IMR-90 (cell line): ENCODE data around the gene DIP2A. TPM values are rescaled to one million over a fixed set of nuclear protein-coding genes. Genes with fewer than 3 reads are reported as not detected.

ENCODE experiments used
- ATAC-seq: fragments of 200-7000 bp; cut with Tn5 transposase; 2 replicates; pipeline ENCODE4 v1.9.1; 2020; ENCODE audit warnings: low read depth, mild to moderate bottlenecking, moderate library complexity
- BruUV-seq: library from RNA; stranded (reverse); fragments of 400-500 nt; replicated peaks from 2 replicates; lab custom pipeline; 2021; lab: Mats Ljungman, UMichigan
- CTCF ChIA-PET: fragments of 300-600 bp; formaldehyde crosslinking; extraction: SDS; loops from one replicate; lab custom pipeline; 2021; ENCODE audit warnings: antibody characterized with exemption; lab: Yijun Ruan, JAX
- POLR2A ChIA-PET: fragments of 300-600 bp; sonication (Branson Sonifier 250); formaldehyde crosslinking; loops from one replicate; lab custom pipeline; 2022; ENCODE audit warnings: antibody characterized with exemption; ENCODE audit not compliant: unreplicated experiment; lab: Charles Lee
- DNase-seq: peaks from one replicate; pipeline ENCODE4 v3.0.0; 2013
- H2AFZ ChIP-seq: replicated peaks from 2 replicates; pipeline ENCODE3; 2013; ENCODE audit warnings: low read length, mild to moderate bottlenecking; ENCODE audit not compliant: poor library complexity
- H2AK5ac ChIP-seq: 2 replicates; pipeline ENCODE4 v1.6.1; 2013; ENCODE audit warnings: low read depth, low read length, inconsistent platforms
- H2AK9ac ChIP-seq: replicated peaks from 2 replicates; pipeline ENCODE3; 2013; ENCODE audit warnings: mild to moderate bottlenecking, low read depth, low read length, moderate library complexity; ENCODE audit not compliant: poor library complexity
- H2BK120ac ChIP-seq: 2 replicates; pipeline ENCODE4 v1.6.1; 2013; ENCODE audit warnings: low read depth, low read length, inconsistent platforms
- H2BK15ac ChIP-seq: 3 replicates; pipeline ENCODE4 v1.6.1; 2013; ENCODE audit warnings: low read depth, low read length, inconsistent platforms
- H2BK20ac ChIP-seq: 2 replicates; pipeline ENCODE4 v1.6.1; 2013; ENCODE audit warnings: low read depth, mild to moderate bottlenecking, inconsistent platforms, low read length, moderate library complexity
- H2BK5ac ChIP-seq: 2 replicates; pipeline ENCODE4 v1.6.1; 2013; ENCODE audit warnings: mild to moderate bottlenecking, low read depth, low read length, inconsistent platforms; ENCODE audit not compliant: poor library complexity, severe bottlenecking
- H3K14ac ChIP-seq: replicated peaks from 2 replicates; pipeline ENCODE4 v1.6.1; 2013; ENCODE audit warnings: low read depth, low read length, inconsistent platforms
- H3K18ac ChIP-seq: 2 replicates; pipeline ENCODE4 v1.6.1; 2013; ENCODE audit warnings: low read depth, low read length, control low read depth
- H3K23ac ChIP-seq: 2 replicates; pipeline ENCODE4 v1.6.1; 2013; ENCODE audit warnings: low read depth, low read length, inconsistent platforms
- H3K27ac ChIP-seq: 2 replicates; pipeline ENCODE4 v1.5.1; 2013; ENCODE audit warnings: mild to moderate bottlenecking, control low read depth, low read length; ENCODE audit not compliant: insufficient read depth
- H3K27me3 ChIP-seq: 2 replicates; pipeline ENCODE4 v1.6.1; 2013; ENCODE audit warnings: low read length; ENCODE audit not compliant: control insufficient read depth, insufficient read depth
- H3K36me3 ChIP-seq: 2 replicates; pipeline ENCODE4 v1.6.1; 2013; ENCODE audit warnings: low read length, mixed read lengths; ENCODE audit not compliant: control insufficient read depth, insufficient read depth
- H3K4ac ChIP-seq: 2 replicates; pipeline ENCODE4 v1.6.1; 2013; ENCODE audit warnings: low read depth, low read length, inconsistent platforms
- H3K4me1 ChIP-seq: 2 replicates; pipeline ENCODE4 v1.6.1; 2013; ENCODE audit warnings: low read length, mixed read lengths; ENCODE audit not compliant: control insufficient read depth, insufficient read depth
- H3K4me2 ChIP-seq: 2 replicates; pipeline ENCODE4 v1.6.1; 2013; ENCODE audit warnings: low read depth, mild to moderate bottlenecking, control low read depth, low read length, moderate library complexity
- H3K4me3 ChIP-seq: 2 replicates; pipeline ENCODE4 v1.5.1; 2013; ENCODE audit warnings: low read depth, mild to moderate bottlenecking, control low read depth, low read length, moderate library complexity; ENCODE audit not compliant: insufficient read depth
- H3K56ac ChIP-seq: 2 replicates; pipeline ENCODE4 v1.6.1; 2013; ENCODE audit warnings: low read length, inconsistent platforms; ENCODE audit not compliant: insufficient read depth; ENCODE audit errors: extremely low read depth
- H3K79me1 ChIP-seq, 2 experiments: 2 replicates each; pipeline ENCODE4 v1.6.1; 2013; ENCODE audit warnings: low read length in 2 of 2, inconsistent platforms in 1 of 2, low read depth in 1 of 2
- H3K9ac ChIP-seq: 2 replicates; pipeline ENCODE4 v1.6.1; 2013; ENCODE audit warnings: low read depth, low read length, control low read depth
- H3K9me1 ChIP-seq: 2 replicates; pipeline ENCODE4 v1.6.1; 2013; ENCODE audit warnings: low read length, inconsistent platforms; ENCODE audit not compliant: insufficient read depth
- H3K9me3 ChIP-seq: 2 replicates; pipeline ENCODE4 v1.6.1; 2013; ENCODE audit warnings: low read length; ENCODE audit not compliant: control insufficient read depth, insufficient read depth
- H4K20me1 ChIP-seq: 2 replicates; pipeline ENCODE4 v1.6.1; 2013; ENCODE audit warnings: low read length, inconsistent platforms; ENCODE audit not compliant: insufficient read depth
- H4K5ac ChIP-seq: 2 replicates; pipeline ENCODE4 v1.6.1; 2013; ENCODE audit warnings: mild to moderate bottlenecking, low read depth, low read length, control low read depth
- H4K8ac ChIP-seq, 2 experiments: 2 replicates each; pipeline ENCODE4 v1.6.1; 2013; ENCODE audit warnings: low read depth in 2 of 2, low read length in 2 of 2, control low read depth in 1 of 2, inconsistent platforms in 1 of 2
- H4K91ac ChIP-seq: 2 replicates; pipeline ENCODE4 v1.6.1; 2013; ENCODE audit warnings: low read depth, low read length, inconsistent platforms; ENCODE audit not compliant: insufficient read depth
- BHLHE40 ChIP-seq: fragments of 150-350 bp; IDR thresholded peaks from 2 replicates; pipeline ENCODE4 v1.6.1; 2016; ENCODE audit warnings: mild to moderate bottlenecking, low read depth, low read length
- CEBPB ChIP-seq: IDR thresholded peaks from 2 replicates; pipeline ENCODE4 v1.6.1; 2012; ENCODE audit warnings: low read depth, low read length, improper control_type of control experiment
- CTCF ChIP-seq: conservative IDR thresholded peaks from 2 replicates; pipeline ENCODE4 v1.5.1; 2012; ENCODE audit warnings: mild to moderate bottlenecking, low read depth, low read length, improper control_type of control experiment
- FOS ChIP-seq: fragments of 150-350 bp; IDR thresholded peaks from 2 replicates; pipeline ENCODE4 v1.6.1; 2016; ENCODE audit warnings: low read depth, low read length
- MAFK ChIP-seq: IDR thresholded peaks from 2 replicates; pipeline ENCODE4 v1.6.1; 2012; ENCODE audit warnings: low read depth, low read length, improper control_type of control experiment
- MAZ ChIP-seq: IDR thresholded peaks from 2 replicates; pipeline ENCODE4 v1.6.1; 2012; ENCODE audit warnings: low read depth, mild to moderate bottlenecking, low read length, improper control_type of control experiment, moderate library complexity, borderline replicate concordance
- MXI1 ChIP-seq: IDR thresholded peaks from 2 replicates; pipeline ENCODE4 v1.6.1; 2012; ENCODE audit warnings: low read depth, mild to moderate bottlenecking, low read length, moderate library complexity, borderline replicate concordance
- NFE2L2 ChIP-seq: fragments of 150-350 bp; IDR thresholded peaks from 2 replicates; pipeline ENCODE4 v1.6.1; 2016; ENCODE audit warnings: low read depth, mild to moderate bottlenecking, low read length
- RAD21 ChIP-seq: IDR thresholded peaks from 2 replicates; pipeline ENCODE4 v1.6.1; 2012; ENCODE audit warnings: low read length, improper control_type of control experiment
- RCOR1 ChIP-seq: IDR thresholded peaks from 2 replicates; pipeline ENCODE4 v1.6.1; 2012; ENCODE audit warnings: mild to moderate bottlenecking, low read length, improper control_type of control experiment; ENCODE audit not compliant: insufficient replicate concordance
- RFX5 ChIP-seq: IDR thresholded peaks from 2 replicates; pipeline ENCODE4 v1.8.0; 2012; ENCODE audit warnings: low read depth, mild to moderate bottlenecking, low read length, moderate library complexity
- SMC3 ChIP-seq: fragments of 150-350 bp; IDR thresholded peaks from 2 replicates; pipeline ENCODE4 v1.6.1; 2016; ENCODE audit warnings: low read depth, mild to moderate bottlenecking, antibody characterized with exemption, low read length, moderate library complexity
- WGBS, 2 experiments: methylation state at CpG; one replicate each; pipeline versions ENCODE4 v1.1.5 to v1.1.7; 2013; ENCODE audit warnings: missing lambda C conversion rate in 2 of 2; ENCODE audit not compliant: insufficient read length in 1 of 2; ENCODE audit errors: extremely low coverage in 2 of 2; 5-methylcytosine and 5-hydroxymethylcytosine counted together
- dilution Hi-C: fragments of 300-500 bp; cut with HindIII; formaldehyde crosslinking; loops from one replicate; pipeline ENCODE4 v1.14.3; 2018; ENCODE audit warnings: low sequenced_read_pairs; ENCODE audit not compliant: unreplicated experiment
- in situ Hi-C: fragments of 300-500 bp; cut with MboI; formaldehyde crosslinking; loops from 3 replicates; pipeline ENCODE4 v1.14.3; 2019; ENCODE audit warnings: low sequenced_read_pairs, inconsistent platforms, mixed read lengths
- intact Hi-C: fragments of 100-400 bp; cut with micrococcal nuclease; formaldehyde crosslinking; loops from 2 replicates; pipeline ENCODE4 v1.10.0; 2022
- polyA plus RNA-seq, 3 experiments: library from polyadenylated mRNA; depleted of rRNA; stranded (reverse); fragments of >200 nt; gene quantifications; 2 replicates each; pipeline ENCODE4 v1.2.3, GENCODE V29; 2012; ENCODE audit warnings: low replicate concordance in 1 of 3
- total RNA-seq: library from RNA; depleted of rRNA; stranded (reverse); fragments of >200 nt; gene quantifications from 2 replicates; pipeline ENCODE4 v1.2.3, GENCODE V29; 2012
- TF ChIP-seq, protein P1 (sequence below): fragments of 150-350 bp; IDR thresholded peaks from 2 replicates; pipeline ENCODE4 v1.6.1; 2016; ENCODE audit warnings: low read depth, mild to moderate bottlenecking, low read length, moderate library complexity, borderline replicate concordance

DIP2A gene
- total and polyA plus RNA-seq, 2 of the 4 experiments (the other 2 are of a cell fraction): 17.9 to 24.3 TPM

DNA sequence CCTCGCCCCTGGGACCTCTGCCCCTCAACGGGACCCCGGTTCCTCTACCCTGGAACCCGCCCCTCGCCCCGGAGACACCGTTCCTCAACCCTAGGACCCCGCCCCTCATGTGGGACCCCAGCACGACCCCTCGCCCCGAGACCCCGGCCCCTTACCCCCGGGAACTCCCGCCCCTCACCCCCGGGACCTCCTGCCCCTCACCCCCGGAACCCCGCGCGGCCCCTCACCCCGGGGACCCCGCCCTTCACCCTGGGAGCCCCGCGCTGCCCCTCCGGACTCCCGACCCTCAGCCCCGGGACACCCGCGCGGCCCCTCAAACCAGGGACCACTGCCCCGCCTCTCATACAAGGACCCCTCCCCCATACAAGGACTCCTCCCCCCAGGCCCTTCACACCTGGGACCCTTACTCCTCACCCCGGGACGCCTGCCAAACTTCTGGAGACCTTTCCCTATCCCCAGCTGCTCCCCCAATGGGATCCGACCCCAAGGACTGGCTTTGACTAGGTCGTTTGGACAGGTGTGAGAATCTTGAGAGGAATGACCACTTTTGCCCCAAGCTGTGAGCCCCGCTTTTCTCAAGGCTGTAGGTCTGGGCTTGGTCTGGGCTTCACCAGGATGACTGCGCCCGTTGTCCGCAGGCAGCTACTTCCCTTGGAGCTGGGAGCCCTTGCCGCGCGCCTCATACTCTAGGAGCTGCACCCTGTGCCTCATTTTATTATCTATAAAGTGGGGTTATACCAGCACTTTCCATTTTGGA, 843 bp downstream of the DIP2A start:
- H3K4me1 ChIP-seq: peaks cover 19% of the 10 kb centered on the region
- no peak overlapping the region for H2BK5ac ChIP-seq
- peak overlapping the region; percentile 100 for H3K4me3 ChIP-seq
- H3K27ac ChIP-seq: peak overlapping the region; percentile 96; the same call in 1 of the 2 replicates
- no peak for ATAC-seq
- no peak overlapping the region; the same call in none of the 2 replicates for H3K18ac ChIP-seq
- BruUV-seq: no TSS peak
- peak overlapping the region; percentile 100 for H3K4me2 ChIP-seq
- peaks cover 5% of the 10 kb centered on the region for H4K20me1 ChIP-seq
- peak overlapping the region in 1 of 2 experiments; percentile 30; a peak in 1 of 4 replicates for H4K8ac ChIP-seq
- no peak overlapping the region for H4K5ac ChIP-seq
- H3K14ac ChIP-seq: peak overlapping the region; percentile 79
- TF ChIP-seq FOS: no peak
- no peak for TF ChIP-seq MAZ
- TF ChIP-seq CEBPB: no peak
- TF ChIP-seq CTCF: no peak
- TF ChIP-seq RAD21: no peak
- no peak for TF ChIP-seq RCOR1
- TF ChIP-seq SMC3: no peak
- no peak for TF ChIP-seq NFE2L2
- TF ChIP-seq RFX5: no peak
- no peak for TF ChIP-seq BHLHE40
- TF ChIP-seq MXI1: no peak
- no peak for TF ChIP-seq MAFK
- TF ChIP-seq, protein P1, sequence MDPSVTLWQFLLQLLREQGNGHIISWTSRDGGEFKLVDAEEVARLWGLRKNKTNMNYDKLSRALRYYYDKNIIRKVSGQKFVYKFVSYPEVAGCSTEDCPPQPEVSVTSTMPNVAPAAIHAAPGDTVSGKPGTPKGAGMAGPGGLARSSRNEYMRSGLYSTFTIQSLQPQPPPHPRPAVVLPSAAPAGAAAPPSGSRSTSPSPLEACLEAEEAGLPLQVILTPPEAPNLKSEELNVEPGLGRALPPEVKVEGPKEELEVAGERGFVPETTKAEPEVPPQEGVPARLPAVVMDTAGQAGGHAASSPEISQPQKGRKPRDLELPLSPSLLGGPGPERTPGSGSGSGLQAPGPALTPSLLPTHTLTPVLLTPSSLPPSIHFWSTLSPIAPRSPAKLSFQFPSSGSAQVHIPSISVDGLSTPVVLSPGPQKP: no peak
- H2BK20ac ChIP-seq: no peak overlapping the region
- no peak overlapping the region for H4K91ac ChIP-seq
- H3K79me1 ChIP-seq: peaks cover 24 to 76% of the 10 kb centered on the region in 2 experiments
- H2AK5ac ChIP-seq: no peak overlapping the region
- no peak overlapping the region for H2BK15ac ChIP-seq
- WGBS, 2 experiments: no CpG with 5 or more reads among the region's 41 CpGs
- in situ Hi-C loops: no loop called here
- peak overlapping the region; percentile 94 for H3K9ac ChIP-seq
- H2AFZ ChIP-seq: peak overlapping the region; percentile 99
- dilution Hi-C loops: no loop called here
- H2AK9ac ChIP-seq: peak overlapping the region; percentile 95
- no peaks in the 10 kb centered on the region for H3K27me3 ChIP-seq
- peaks cover 3% of the 10 kb centered on the region for H3K36me3 ChIP-seq
- DNase-seq: peak; percentile 35
- H3K4ac ChIP-seq: peak overlapping the region; percentile 78
- H3K56ac ChIP-seq: no peak overlapping the region
- peak overlapping the region; percentile 93 for H3K23ac ChIP-seq
- H2BK120ac ChIP-seq: no peak overlapping the region
- no peaks in the 10 kb centered on the region for H3K9me3 ChIP-seq
- intact Hi-C loops: no loop called here
- ChIA-PET POLR2A (no interaction called here), CTCF (no interaction called here)
- H3K9me1 ChIP-seq: peaks cover 25% of the 10 kb centered on the region
